WTC11 (cell line): Measurements from ENCODE around the gene MYMK. TPM values are rescaled to one million over a fixed set of nuclear protein-coding genes. Genes with fewer than 3 reads are reported as not detected.
A peak's percentile ranks its signal among the peaks of the same experiment; 100 is the strongest.

Source experiments
- ATAC-seq: fragments of 200-7000 bp; cut with Tn5 transposase; 2 replicates; pipeline ENCODE4 v1.10.0; 2021; ENCODE audit warnings: mild to moderate bottlenecking, moderate library complexity
- CTCF ChIA-PET: fragments of 300-600 bp; sonication (Branson Sonifier 250); formaldehyde crosslinking; loops from one replicate; lab custom pipeline; 2021; ENCODE audit warnings: antibody characterized with exemption; lab: Charles Lee
- POLR2A ChIA-PET: fragments of 350-600 bp; sonication (Branson Sonifier 250); formaldehyde crosslinking; loops from one replicate; lab custom pipeline; 2021; ENCODE audit warnings: antibody characterized with exemption; lab: Charles Lee
- DNase-seq: peaks from one replicate; pipeline ENCODE4 v3.0.0; 2021; ENCODE audit warnings: low spot score
- H3K27ac Mint-ChIP-seq: 2 replicates; pipeline ENCODE4 v1.8.0; 2021; ENCODE audit warnings: mixed read lengths
- H3K27me3 Mint-ChIP-seq: 2 replicates; pipeline ENCODE4 v1.8.0; 2021; ENCODE audit warnings: low read depth, mild to moderate bottlenecking, moderate library complexity, mixed read lengths
- H3K36me3 Mint-ChIP-seq: 2 replicates; pipeline ENCODE4 v1.8.0; 2021; ENCODE audit warnings: mixed read lengths
- H3K4me1 Mint-ChIP-seq: 2 replicates; pipeline ENCODE4 v1.8.0; 2022; ENCODE audit warnings: mixed read lengths
- H3K4me3 Mint-ChIP-seq: 2 replicates; pipeline ENCODE4 v1.8.0; 2021; ENCODE audit warnings: mild to moderate bottlenecking, moderate library complexity, mixed read lengths
- H3K9me3 Mint-ChIP-seq: 2 replicates; pipeline ENCODE4 v1.8.0; 2021; ENCODE audit warnings: mixed read lengths
- ATF2 ChIP-seq: sonication (generic); formaldehyde crosslinking; IDR thresholded peaks from 2 replicates; pipeline ENCODE4 v1.8.1; 2022; ENCODE audit warnings: low read depth, missing genetic modification reagents, borderline replicate concordance
- ATF6 ChIP-seq: sonication (generic); formaldehyde crosslinking; IDR thresholded peaks from 2 replicates; pipeline ENCODE4 v1.8.1; 2023; ENCODE audit warnings: mild to moderate bottlenecking, missing genetic modification reagents
- E2F4 ChIP-seq: sonication (generic); formaldehyde crosslinking; IDR thresholded peaks from 2 replicates; pipeline ENCODE4 v1.8.1; 2022; ENCODE audit warnings: low read depth, mild to moderate bottlenecking, moderate library complexity, missing genetic modification reagents, borderline replicate concordance
- ETV6 ChIP-seq: sonication (generic); formaldehyde crosslinking; IDR thresholded peaks from 2 replicates; pipeline ENCODE4 v1.8.1; 2022; ENCODE audit warnings: mild to moderate bottlenecking, missing genetic modification reagents
- HMGXB4 ChIP-seq: sonication (generic); formaldehyde crosslinking; IDR thresholded peaks from 2 replicates; pipeline ENCODE4 v1.8.1; 2023; ENCODE audit warnings: mild to moderate bottlenecking, moderate library complexity, missing genetic modification reagents
- KAT7 ChIP-seq: sonication (generic); formaldehyde crosslinking; IDR thresholded peaks from 2 replicates; pipeline ENCODE4 v1.8.1; 2023; ENCODE audit warnings: missing genetic modification reagents, mild to moderate bottlenecking, borderline replicate concordance
- NFE2L1 ChIP-seq: sonication (generic); formaldehyde crosslinking; IDR thresholded peaks from 2 replicates; pipeline ENCODE4 v1.8.1; 2023; ENCODE audit warnings: missing genetic modification reagents
- NR1H2 ChIP-seq: sonication (generic); formaldehyde crosslinking; IDR thresholded peaks from 2 replicates; pipeline ENCODE4 v1.9.0; 2021; ENCODE audit warnings: mild to moderate bottlenecking, moderate library complexity, missing genetic modification reagents
- NR2C2 ChIP-seq: sonication (generic); formaldehyde crosslinking; IDR thresholded peaks from 2 replicates; pipeline ENCODE4 v1.8.0; 2022; ENCODE audit warnings: mild to moderate bottlenecking, missing genetic modification reagents
- PREB ChIP-seq: sonication (generic); formaldehyde crosslinking; IDR thresholded peaks from 2 replicates; pipeline ENCODE4 v1.8.1; 2022; ENCODE audit warnings: mild to moderate bottlenecking, missing genetic modification reagents, moderate library complexity, borderline replicate concordance
- SMAD3 ChIP-seq: sonication (generic); formaldehyde crosslinking; IDR thresholded peaks from 2 replicates; pipeline ENCODE4 v1.8.0; 2022; ENCODE audit warnings: missing genetic modification reagents, mild to moderate bottlenecking, borderline replicate concordance
- SOX15 ChIP-seq: fragments of 250-450 bp; sonication (Bioruptor Pico); IDR thresholded peaks from 2 replicates; pipeline ENCODE4 v1.9.0; 2021; ENCODE audit warnings: mild to moderate bottlenecking
- TEAD1 ChIP-seq: sonication (generic); formaldehyde crosslinking; IDR thresholded peaks from 2 replicates; pipeline ENCODE4 v1.8.0; 2022; ENCODE audit warnings: mild to moderate bottlenecking, missing genetic modification reagents
- ZNF317 ChIP-seq: sonication (generic); formaldehyde crosslinking; IDR thresholded peaks from 2 replicates; pipeline ENCODE4 v1.8.1; 2023; ENCODE audit warnings: low read depth, mild to moderate bottlenecking, moderate library complexity, missing genetic modification reagents, borderline replicate concordance
- ZNF423 ChIP-seq: fragments of 250-450 bp; sonication (Bioruptor Pico); IDR thresholded peaks from 2 replicates; pipeline ENCODE4 v2.1.2; 2022; ENCODE audit warnings: mild to moderate bottlenecking, moderate library complexity
- ZNF425 ChIP-seq: fragments of 250-450 bp; sonication (Bioruptor Pico); conservative IDR thresholded peaks from 2 replicates; pipeline ENCODE4 v1.9.0; 2021; ENCODE audit warnings: mild to moderate bottlenecking
- total RNA-seq: library from RNA; stranded (reverse); gene quantifications from 3 replicates; pipeline ENCODE4 v1.2.3, GENCODE V29; 2021

MYMK gene
- total RNA-seq, 1 experiment from 2014 or later = not detected

- Mint-ChIP-seq H3K36me3 (peaks cover 3% of the 10 kb centered on the region; the same call in 1 of the 2 replicates), H3K9me3 (no peaks in the 10 kb centered on the region), H3K4me3 (peak overlapping the region; percentile 74), H3K27me3 (peaks cover 6% of the 10 kb centered on the region), H3K27ac (no peak overlapping the region; the same call in 1 of the 2 replicates), H3K4me1 (peaks cover 13% of the 10 kb centered on the region)
- TF ChIP-seq KAT7 (CRISPR knock-in tag) (no peak), ETV6 (CRISPR knock-in tag) (no peak), PREB (CRISPR knock-in tag) (no peak), NR1H2 (CRISPR knock-in tag) (no peak), ZNF317 (CRISPR knock-in tag) (no peak), ATF6 (no peak), NFE2L1 (no peak), SOX15 (no peak), ATF2 (CRISPR knock-in tag) (no peak), ZNF423 (CRISPR knock-in tag) (no peak), HMGXB4 (no peak), E2F4 (CRISPR knock-in tag) (no peak), NR2C2 (CRISPR knock-in tag) (no peak)
- ATAC-seq (peak; percentile 12), DNase-seq (no peak)
- CTCF ChIA-PET = interaction anchor here (0.6 to 2.6 kb wide), 9 partner anchors 9 to 929 kb away, joined by 3 to 17 read pairs (median 6); partner anchors contain the start of genes CACFD1, SURF1 and SURF2
- POLR2A ChIA-PET = interaction anchor here (0.6 kb wide), 1 partner anchor 17 kb away, joined by 3 read pairs; no protein-coding TSS in a partner anchor
Measured at GRCh38 chr9:133477992-133478850, 46.5 kb downstream of the MYMK start.

GRCh38 chr9:133477461-133477860 is 47.3 kb downstream of the MYMK start:
- H3K27me3 Mint-ChIP-seq = peaks cover 3% of the 10 kb centered on the region; the same call in 1 of the 2 replicates
- ATAC-seq = no peak
- POLR2A ChIA-PET = no interaction called here
- TF ChIP-seq TEAD1 = no peak
- no peak for TF ChIP-seq ATF2 (CRISPR knock-in tag)
- no peak for TF ChIP-seq ZNF425 (CRISPR knock-in tag)
- TF ChIP-seq SMAD3 (CRISPR knock-in tag) = no peak
- TF ChIP-seq, all 79 proteins: peak for 0
- Mint-ChIP-seq H3K9me3 (no peaks in the 10 kb centered on the region), H3K36me3 (peaks cover 3% of the 10 kb centered on the region; the same call in 1 of the 2 replicates), H3K27ac (no peak overlapping the region), H3K4me1 (peaks cover 13% of the 10 kb centered on the region), H3K4me3 (peak overlapping the region; percentile 74)
- CTCF ChIA-PET = interaction anchor here (1.8 to 2.6 kb wide), 5 partner anchors 9 to 333 kb away, joined by 4 to 17 read pairs (median 6); partner anchors contain the start of genes CACFD1, SURF1 and SURF2
- no peak for DNase-seq
